Ureter (tissue), 1 donor: ENCODE results near the gene BTBD7. TPM values are rescaled to one million over a fixed set of nuclear protein-coding genes. Genes with fewer than 3 reads are reported as not detected.
"Not testable (repeated sequence)": the region's sequence is repeated elsewhere in the genome, so short reads cannot be mapped to it uniquely, and the experiment has no call there.

Experiments
- DNase-seq: peaks from one replicate; pipeline ENCODE4 v3.0.0-alpha.2; 2020; ENCODE audit warnings: low spot score
- total RNA-seq: library from RNA; stranded (reverse); gene quantifications from one replicate; pipeline ENCODE4 v1.2.4, GENCODE V29; 2023
- donor health status: DM: yes; HTN: yes; CAD: no.

Gene BTBD7
- total RNA-seq, 1 donor from 2014 or later, result 54.3 TPM

GRCh38 chr14:93249128-93249831, 83.6 kb downstream of the BTBD7 start:
- no peak for DNase-seq

DNA sequence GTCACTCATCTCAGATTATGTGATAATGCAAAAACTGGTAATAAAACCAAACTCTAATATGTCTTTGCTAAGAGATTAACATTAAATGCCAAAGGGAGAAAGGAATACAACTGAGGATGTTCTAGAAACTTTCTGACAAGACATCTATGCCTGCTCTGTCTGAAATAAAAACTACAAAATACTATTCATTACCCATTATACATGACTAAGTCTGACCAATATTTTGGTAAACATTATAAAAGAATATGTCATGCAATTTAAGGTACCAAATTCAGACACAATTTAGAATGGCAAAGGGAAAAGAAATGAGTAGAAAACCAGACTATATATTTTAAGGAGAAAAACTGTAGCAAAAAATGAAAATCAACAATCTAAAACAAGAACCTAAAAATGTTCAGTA, 86.3 kb downstream of the BTBD7 start:
- DNase-seq, result no peak

GRCh38 chr14:93245764-93246420, 86.9 kb downstream of the BTBD7 start:
- no peak for DNase-seq

DNA sequence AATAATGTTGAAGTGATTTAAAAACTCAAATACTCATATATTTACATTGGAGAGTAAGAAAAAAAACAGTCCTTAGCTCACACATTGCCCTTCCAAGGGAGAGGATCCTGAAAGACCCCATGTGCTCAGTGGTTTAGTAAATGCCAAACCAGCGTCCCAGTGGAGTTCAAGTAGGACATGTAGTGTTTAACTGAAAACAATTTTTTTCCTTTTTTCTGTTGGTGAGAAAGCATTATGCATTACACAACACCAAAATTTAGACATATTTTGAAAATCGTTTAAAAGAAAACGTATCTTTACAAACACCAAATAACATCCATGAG, 92.2 kb downstream of the BTBD7 start:
- no peak for DNase-seq

GRCh38 chr14:93239869-93240677, 92.8 kb downstream of the BTBD7 start:
- no peak for DNase-seq

- DNase-seq, result no peak
Observed at GRCh38 chr14:93234798-93235197, 98.0 kb downstream of the BTBD7 start.

GRCh38 chr14:93233078-93233477, 99.8 kb downstream of the BTBD7 start:
- not testable (repeated sequence) for DNase-seq

GRCh38 chr14:93232159-93232558, 100.7 kb downstream of the BTBD7 start:
- DNase-seq, result no peak

GRCh38 chr14:93231129-93231979, 101.5 kb downstream of the BTBD7 start:
- DNase-seq, result no peak

DNA sequence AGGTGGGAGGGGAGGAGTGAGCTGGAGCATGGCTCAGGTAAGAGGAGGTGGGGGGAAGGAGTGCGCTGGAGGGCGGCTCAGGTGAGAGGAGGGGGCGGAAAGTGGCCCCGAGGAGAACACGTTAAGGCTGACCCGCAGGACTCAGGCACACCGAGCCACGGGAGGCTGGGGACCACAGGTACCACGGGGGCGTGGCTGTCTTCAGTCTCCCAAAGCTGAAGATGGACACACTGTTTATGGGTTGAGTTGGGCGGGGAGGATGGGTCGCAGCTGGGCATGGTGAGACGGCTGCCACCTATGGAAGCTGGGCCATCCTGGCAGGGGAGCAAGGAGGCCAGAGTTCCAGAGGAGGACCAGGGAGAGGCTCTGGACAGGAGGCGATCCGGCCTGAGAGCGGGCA, 102.3 kb downstream of the BTBD7 start:
- no peak for DNase-seq

GRCh38 chr14:93228550-93228949, 104.3 kb downstream of the BTBD7 start:
- no peak for DNase-seq

GRCh38 chr14:93223565-93223964, 109.3 kb downstream of the BTBD7 start:
- no peak for DNase-seq

- DNase-seq, result no peak
Observed at GRCh38 chr14:93220509-93220908, 112.3 kb downstream of the BTBD7 start.

DNA sequence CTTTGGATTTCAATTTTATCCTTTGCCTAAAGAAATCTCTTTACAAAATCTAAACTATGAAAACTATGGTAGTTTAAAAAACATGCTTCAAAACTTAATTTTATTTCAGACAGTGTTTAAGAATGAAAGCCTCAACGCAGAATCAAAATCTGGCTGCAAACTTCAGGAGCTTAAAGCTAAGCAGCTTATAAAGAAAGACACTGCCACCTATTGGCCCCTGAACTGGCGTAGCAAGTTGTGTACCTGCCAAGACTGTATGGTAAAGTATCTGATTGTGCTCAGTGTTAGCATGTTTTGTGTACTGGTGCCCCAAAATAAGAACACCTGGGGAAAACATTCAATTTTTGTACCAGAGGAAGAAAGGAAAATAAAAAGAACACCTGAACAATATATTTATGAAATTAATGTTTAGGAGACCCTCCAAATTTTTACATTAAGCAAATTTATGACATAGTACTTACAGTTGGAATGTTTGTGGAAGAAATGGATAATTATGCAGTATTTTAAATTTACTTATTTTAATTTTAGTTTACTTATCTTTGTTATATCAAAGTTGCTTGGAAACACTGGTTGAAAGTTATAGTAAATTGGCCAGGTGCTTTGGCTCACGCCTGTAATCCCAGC, 113.6 kb downstream of the BTBD7 start:
- no peak for DNase-seq

- no peak for DNase-seq
Observed at GRCh38 chr14:93214598-93214997, 118.2 kb downstream of the BTBD7 start.

DNA sequence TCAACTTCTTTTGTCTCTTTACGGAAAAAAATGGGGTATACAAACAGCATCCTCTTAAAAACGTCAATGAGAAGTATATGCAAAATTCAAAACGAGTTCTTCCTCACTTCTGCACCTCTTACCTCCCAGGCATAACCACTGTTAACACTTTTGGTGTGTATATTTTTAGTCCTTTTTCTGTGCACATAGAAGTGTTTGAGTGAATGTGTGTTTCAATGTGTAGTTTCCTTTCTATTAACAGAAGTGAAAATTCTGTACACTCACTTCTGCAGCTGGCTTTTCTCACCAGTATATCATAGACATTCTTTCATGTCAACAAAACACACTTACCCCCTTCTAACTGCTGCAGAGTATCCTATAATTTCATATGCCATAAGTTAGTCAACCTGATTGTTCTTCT, 120.4 kb downstream of the BTBD7 start:
- DNase-seq, result no peak

DNA sequence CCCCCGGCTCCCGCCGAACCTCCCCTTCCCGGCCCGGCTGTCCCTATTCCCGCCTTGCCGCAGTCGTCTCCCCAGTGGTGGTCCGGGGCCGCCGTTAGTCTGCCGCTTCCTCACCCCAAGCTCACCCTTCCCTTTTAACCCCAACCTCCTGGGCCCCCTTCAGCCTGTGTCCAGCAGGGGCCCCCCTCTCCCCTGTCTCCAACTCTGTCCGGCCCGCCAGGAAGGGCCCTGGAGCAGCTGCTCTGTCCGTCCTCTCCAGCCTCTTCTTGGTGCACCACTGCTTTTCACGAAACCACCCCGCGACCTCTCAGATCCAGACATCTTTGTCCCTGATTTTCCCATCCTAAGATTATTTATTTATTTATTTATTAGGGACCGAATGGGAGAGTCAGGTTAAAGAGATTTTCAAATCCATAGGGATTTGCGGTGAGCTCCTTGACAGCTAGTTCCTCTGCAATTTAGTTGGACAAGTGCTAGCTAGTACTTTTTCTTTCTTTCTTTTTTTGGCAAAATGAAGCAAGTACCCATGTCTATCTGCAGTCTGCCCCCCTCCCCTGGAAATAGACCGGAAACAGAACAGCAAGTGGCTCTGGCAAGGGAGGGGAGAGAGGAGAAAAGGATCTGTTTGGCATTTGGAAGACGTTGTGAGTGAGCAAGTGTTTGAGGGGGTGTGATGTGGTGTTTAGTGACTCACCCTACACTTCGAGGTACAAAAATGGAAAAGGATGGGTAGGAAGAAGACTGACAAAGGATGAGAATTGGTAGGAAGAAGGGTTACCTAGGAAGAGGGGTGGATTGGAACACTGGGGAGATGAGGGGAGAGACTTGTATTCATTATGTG, 125.1 kb downstream of the BTBD7 start:
- peak; percentile 66 for DNase-seq

GRCh38 chr14:93206793-93207467, 125.9 kb downstream of the BTBD7 start, which contains the start of the genes GON7 and UBR7:
GON7 (minus strand) TSS chr14:93207065; CDS start chr14:93207037, 28 bp downstream.
UBR7 (plus strand) TSS chr14:93207256; CDS start chr14:93207292, 36 bp downstream.
- peak; percentile 96 for DNase-seq

DNA sequence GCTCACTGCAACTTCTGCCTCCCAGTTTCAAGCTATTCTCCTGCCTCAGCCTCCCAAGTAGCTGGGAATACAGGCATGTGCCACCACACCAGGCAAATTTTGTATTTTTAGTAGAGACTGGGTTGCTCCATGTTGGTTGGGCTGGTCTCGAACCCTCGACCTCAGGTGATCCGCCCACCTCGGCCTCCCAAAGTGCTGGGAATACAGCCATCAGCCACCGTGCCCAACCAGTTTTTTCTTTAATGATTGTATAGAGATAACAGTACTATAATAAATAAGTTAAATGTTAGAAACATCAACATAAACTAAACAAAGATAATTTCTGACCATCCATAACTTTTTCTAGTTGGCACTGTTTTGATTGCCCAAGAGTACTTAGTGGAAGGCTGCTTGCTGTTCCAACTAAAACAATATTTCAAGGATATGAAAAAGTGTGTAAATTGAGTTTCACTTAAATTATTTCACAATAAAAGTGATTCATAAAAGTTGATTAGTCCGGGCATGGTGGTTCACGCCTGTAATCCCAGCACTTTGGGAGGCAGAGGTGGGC, 131.6 kb downstream of the BTBD7 start:
- DNase-seq, result no peak
